GM10266 (cell line): ENCODE results near the gene PET100.

Source experiments
- DNase-seq: peaks from one replicate; pipeline ENCODE4 v3.0.0; 2012; ENCODE audit errors: extremely low spot score
- CTCF ChIP-seq: IDR thresholded peaks from 2 replicates; pipeline ENCODE4 v1.5.1; 2012; ENCODE audit warnings: mild to moderate bottlenecking, low read depth; ENCODE audit not compliant: control insufficient read depth, insufficient read depth; ENCODE audit errors: missing control alignments

Gene PET100

GRCh38 chr19:7614859-7615741 is 14.5 kb upstream of the PET100 start:
- TF ChIP-seq CTCF, result no peak
- no peak for DNase-seq

- DNase-seq, result no peak
- TF ChIP-seq CTCF, result no peak
Observed at GRCh38 chr19:7617172-7617571, 12.4 kb upstream of the PET100 start.

- TF ChIP-seq CTCF, result no peak
- DNase-seq, result no peak
Observed at GRCh38 chr19:7617735-7618134, 11.9 kb upstream of the PET100 start.

- no peak for DNase-seq
- no peak for TF ChIP-seq CTCF
Observed at GRCh38 chr19:7618348-7618747, 11.2 kb upstream of the PET100 start.

GRCh38 chr19:7618771-7619510 is 10.7 kb upstream of the PET100 start:
- TF ChIP-seq CTCF, result no peak
- DNase-seq, result no peak

GRCh38 chr19:7619671-7620441 is 9.7 kb upstream of the PET100 start:
- no peak for DNase-seq

More at GRCh38 chr19:7619671-7620441, 9.7 kb upstream of the PET100 start:
- no peak for TF ChIP-seq CTCF
